GM21526 (cell line): ENCODE data around the gene TMEM238L.
"Not testable (repeated sequence)": the region's sequence is repeated elsewhere in the genome, so short reads cannot be mapped to it uniquely, and the experiment has no call there.

Experiments used
- ATAC-seq: cut with Tn5 transposase; IDR thresholded peaks from one replicate; pipeline ENCODE4 v1.9.1; 2021; ENCODE audit warnings: moderate library complexity; ENCODE audit not compliant: unreplicated experiment, low FRiP score

Gene TMEM238L, protein sequence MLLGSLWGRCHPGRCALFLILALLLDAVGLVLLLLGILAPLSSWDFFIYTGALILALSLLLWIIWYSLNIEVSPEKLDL

DNA sequence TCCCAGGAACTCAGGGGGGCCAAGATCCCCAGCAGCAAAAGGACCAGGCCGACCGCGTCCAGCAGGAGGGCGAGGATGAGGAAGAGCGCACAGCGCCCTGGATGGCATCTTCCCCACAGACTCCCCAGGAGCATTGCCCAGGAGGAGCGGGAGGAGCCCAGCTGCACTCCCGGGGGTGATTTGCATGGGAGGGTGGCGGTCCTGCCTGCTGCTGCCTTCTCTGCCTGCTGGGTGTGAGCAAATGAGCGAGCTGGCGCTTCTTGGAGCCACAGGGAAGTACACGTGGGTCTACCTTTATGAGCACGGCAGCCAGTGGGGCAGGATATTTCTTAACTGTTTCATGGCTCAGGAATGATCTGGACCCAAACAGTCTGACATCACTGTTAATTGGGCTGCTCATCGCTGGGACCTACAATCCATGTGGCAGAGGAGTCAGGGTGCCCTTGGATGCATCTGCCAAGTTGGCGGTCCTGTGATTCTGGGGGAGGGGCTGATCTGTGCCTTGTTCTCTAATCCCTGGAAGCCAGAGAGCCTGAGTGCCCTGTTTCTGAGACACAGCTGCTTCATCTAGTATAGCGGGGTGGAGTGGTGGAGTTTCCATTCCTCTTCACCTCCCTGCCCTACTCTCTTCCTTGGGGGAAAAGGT lies at the start of gene TMEM238L:
Gene TMEM238L, minus strand, starts transcription at position 270 of the 646 bp plus-strand sequence. Its CDS starts 136 bp downstream, at position 134.
- ATAC-seq, result no peak

DNA sequence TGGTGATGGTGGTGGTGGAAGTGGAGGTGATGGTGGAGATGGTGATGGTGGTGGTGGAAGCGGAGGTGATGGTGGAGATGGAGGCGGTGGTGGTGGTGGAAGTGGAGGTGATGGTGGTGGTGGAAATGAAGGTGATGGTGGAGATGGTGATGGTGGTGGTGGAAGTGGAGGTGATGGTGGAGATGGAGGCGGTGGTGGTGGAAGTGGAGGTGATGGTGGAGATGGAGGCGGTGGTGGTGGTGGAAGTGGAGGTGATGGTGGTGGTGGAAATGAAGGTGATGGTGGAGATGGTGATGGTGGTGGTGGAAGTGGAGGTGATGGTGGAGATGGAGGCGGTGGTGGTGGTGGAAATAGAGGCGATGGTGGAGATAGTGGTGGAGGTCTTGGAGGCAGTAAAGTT lies 42.7 kb upstream of the TMEM238L start:
- not testable (repeated sequence) for ATAC-seq

DNA sequence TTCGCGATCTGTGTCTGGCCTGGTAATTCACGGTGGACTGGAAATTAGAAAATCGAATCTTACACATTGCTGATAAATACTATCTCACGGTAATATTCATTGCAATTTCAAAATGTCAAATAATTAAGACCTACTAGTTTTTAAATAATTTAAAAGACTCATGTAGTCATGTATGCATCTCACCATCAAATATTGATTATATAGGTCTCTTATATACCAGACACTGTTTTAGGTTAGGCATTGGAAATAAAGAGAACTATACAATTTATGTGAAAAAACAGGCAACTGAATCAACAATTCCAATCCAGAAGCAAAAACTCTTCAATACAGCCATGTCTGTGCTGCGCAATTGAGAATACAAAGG lies 41.5 kb upstream of the TMEM238L start:
- no peak for ATAC-seq

DNA sequence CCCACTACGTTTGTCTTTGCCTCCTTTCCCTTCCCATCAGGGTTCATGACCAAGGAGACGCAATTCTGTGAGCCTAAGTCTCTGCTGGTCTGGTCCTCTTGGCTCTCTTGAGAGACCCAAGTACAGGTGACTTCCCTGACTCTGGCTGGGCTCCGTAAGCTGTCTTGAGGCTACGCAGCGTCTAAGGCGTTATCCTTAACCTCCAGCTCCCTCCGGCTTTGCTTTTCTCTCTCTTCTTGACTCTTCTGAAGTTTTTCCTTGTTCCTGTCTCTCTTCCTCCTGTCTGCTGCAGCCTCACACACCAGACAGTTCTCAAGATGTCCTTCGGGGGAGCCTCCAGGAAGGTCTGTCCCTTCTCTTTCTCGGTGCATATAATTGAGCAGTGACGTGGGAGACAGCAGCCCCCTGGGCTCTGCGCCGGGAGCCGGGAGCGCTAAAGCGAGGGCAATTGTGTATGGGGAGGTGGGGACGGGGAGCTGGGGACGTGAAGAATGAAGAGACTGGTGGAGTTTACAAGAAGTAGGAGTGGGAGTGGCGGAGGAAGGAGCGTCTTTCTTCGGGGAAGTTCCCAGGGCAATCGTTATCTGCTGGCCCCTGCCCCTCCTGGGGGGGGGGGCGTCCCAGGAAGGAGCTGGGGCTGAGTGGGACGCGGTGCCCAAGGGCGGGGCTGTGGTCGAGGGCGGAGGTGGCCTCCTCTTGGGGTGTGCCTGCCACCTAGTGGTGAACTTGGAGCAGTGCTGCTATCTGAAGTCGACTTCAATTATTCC lies 40.9 kb upstream of the TMEM238L start:
- ATAC-seq, result peak; percentile 91

DNA sequence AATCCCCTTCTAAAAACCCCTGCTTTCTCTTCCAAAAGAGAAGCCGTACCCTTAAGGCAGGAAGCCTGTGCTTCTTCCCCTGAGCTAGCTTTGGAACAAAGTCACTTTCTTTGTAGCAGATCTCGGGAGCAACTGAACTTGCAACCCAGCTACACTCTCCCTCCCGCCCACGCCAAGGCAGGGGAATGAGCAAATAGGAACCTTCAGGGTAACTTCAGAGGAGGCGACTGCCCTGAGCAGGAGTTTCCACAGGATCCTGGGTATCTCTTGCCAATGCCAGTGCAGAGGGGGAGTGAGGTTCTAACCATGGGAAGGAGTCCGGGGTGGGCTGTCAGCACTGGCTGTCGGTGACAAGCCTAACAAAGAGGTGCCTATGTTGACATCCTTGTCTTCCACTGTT lies 39.9 kb upstream of the TMEM238L start:
- no peak for ATAC-seq

DNA sequence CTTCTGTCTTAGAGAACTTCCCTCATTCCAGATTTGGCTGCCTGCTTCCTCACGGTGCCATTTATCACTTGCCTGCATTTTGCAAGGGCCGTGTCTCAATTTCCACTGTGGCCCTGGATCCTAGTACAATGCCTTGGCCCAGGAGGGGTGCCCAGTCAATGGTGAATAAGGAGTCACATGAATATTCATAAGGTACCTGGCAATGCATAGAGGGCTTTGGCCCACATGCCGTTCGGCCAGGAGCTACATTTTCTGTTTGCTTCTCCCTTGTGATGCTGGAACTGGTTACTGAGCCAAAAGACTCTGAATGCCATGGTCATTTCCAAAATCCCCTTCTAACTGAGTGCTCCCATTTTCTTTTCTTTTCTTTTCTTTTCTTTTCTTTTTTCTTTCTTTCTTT lies 38.8 kb upstream of the TMEM238L start:
- no peak for ATAC-seq

DNA sequence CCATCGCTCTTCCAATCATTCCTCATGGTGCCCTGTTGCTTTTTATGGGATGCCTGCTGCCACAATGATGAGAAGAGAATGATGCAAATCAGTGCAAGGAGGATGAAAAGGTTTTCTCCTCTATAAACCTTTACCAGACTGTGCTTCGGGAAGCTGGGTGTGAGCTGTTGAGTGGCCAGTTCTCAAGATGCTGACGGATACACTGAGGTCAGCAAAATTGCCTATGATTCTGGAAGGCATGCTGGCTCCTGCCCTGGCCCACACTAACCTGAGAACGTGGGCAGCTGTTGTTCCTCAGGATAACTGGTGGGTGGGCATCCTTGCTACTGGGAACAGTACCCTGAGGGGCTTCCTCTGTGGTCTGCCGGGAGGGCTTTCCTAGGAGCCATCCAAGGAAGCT lies 34.8 kb upstream of the TMEM238L start:
- ATAC-seq, result no peak

DNA sequence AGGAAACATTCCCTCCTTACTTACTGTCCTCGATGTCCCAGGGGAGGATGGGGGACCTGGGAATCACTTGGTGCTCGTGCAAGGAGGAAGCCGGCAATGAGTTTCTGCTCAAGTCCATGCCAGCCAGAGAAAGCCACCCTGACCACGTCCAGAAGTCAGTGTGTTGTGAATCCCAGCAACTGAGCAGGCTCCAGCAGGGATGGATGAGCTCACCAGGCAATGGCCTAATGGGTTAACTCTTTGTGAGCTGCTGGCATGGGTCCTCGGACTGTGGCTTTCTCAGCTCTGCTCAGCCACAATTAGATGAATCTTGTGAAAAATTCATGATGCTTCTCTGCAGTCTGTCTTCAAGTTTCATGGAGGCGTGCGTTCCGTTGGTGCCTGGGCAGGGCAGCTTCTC lies 34.0 kb upstream of the TMEM238L start, which contains the start of gene PIRT:
Gene PIRT, minus strand, starts transcription at position 167 of the 400 bp plus-strand sequence. CDS start 12,442 bp downstream, outside the sequence.
- no peak for ATAC-seq

DNA sequence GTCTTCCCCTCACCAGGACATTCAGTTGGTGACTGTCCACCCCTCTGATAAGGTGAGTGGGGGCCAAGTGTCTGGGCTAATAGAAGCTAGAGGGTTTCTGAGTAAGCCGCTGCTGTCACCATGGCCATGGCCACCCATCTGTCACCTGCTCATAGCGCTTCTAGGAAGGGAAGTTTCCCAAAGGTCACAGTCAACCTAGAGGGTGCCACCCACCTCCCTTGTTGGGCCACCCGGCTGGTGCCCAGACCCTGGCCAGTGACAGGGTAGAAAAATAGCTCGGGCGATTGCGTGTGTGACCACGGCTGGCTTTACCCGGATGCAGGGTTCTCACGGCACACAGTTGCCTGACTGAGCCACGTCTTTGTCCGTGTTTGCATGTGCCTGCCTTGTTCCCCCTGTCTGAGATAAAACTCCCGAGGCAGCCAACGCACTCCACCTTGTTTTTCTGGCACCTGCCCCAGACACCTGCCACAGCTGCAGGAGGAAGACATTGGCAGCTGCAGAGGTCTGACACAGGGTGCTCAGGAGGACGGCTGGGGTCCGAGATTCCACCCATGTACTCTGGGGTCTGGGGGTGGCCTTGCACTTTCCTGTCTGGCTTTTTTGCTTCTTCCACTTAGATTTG lies 33.2 kb upstream of the TMEM238L start:
- no peak for ATAC-seq

DNA sequence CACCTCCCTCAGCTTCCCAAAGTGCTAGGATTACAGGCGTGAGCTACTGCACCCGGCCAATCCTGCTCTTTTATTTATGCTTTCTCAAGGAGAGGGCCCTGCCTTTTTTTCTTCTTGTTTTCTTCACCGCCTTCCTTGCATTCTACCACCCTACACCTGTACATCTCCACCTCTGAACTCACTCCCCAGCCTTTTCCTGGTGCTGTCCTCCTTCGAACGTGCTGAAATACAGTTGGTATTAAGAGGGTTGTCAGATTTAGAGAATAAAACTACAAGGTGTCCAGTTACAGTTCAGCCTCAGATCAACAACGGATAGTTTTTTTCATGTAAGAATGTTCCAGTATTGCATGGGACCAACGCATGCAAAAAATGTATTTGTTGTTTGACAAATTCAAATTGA lies 32.2 kb upstream of the TMEM238L start:
- ATAC-seq, result no peak

DNA sequence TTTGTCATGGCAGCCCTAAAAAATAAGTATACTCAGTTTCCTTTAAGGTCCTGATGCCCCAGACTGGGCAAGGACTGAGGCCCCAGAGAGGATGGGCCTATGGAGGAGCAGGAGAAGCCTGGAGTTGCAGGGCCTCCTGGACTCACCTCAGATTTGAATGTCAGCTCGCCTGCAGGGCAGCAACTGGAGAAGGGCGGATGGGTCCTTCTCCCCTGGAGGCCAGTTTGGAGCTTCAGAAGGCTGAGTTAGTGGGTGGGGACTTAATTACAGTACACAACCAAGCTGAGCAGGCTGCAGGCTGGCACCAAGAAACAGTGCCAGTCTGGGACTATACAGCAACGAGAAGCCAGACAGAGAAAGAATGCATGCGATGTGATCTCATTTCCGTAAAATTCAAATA lies 27.8 kb upstream of the TMEM238L start:
- no peak for ATAC-seq

DNA sequence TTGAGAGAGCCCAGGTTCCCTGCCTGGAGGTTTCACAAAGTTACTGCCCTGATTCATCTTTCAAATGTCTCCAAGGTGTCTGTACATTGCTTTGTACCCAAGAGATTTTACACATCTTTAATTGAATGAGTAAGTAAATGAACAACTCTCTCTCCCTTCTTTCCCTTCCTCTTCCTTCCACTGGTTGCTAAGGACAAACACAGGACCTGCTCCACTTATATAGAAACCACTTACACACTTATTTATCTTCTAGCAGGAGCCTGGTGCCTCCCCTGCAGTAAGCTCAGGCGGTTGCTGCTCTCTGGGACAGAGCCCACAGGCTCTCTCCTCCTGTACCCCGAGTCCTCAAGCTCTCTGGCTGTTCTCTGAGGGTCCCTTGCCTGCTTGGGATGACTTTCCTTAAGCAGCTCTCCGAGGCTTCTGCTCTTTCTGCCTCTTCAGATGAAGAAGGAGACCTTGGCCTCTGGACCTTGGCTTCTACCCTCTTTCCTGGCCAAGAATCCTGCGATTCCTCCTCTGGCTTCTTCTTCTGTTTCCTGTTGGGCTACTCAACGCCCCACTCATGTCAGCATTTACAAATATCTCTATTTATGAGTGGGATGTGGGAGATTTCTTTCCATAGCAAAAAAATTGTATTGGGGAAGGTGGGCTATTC lies 24.1 kb upstream of the TMEM238L start:
- no peak for ATAC-seq

DNA sequence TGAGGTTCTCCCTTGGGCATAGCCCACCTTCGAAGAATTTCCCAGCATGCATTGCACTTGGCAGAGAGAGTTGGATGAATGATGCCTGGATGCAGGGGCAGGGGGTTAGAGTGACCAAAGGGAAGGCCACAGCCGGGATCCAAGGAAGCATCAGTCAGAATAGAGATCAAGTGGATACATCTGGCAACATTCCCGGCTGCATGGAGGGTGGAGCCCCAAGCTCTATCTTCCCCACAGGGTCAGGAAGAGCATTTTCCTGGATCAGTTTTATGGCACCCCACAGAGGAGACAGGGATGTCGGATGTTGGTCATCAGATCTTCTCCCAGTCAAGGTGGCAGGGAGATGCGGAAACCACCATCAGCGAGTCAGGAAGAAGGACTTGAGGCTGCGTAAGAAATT lies 21.0 kb upstream of the TMEM238L start:
- ATAC-seq, result no peak

DNA sequence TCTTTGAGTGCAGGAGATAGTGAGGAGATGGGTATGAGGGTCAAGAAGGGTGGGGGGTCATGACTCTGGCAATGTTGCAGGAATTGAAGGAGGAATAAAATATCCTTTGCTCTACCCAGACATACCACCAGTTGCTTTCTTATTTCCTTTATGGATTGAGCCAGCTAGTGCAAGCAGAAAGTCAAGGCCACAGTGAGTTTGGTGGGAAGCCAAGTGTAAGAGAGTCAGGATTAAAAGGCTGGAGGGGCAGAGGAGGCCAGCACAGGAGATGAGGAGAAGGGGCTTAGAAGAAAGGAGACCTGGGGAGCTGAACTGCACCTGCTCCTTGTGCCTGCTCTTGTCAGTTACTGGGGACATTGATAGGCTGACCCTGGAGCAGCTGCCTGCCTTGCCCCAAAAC lies 17.9 kb upstream of the TMEM238L start:
- no peak for ATAC-seq

DNA sequence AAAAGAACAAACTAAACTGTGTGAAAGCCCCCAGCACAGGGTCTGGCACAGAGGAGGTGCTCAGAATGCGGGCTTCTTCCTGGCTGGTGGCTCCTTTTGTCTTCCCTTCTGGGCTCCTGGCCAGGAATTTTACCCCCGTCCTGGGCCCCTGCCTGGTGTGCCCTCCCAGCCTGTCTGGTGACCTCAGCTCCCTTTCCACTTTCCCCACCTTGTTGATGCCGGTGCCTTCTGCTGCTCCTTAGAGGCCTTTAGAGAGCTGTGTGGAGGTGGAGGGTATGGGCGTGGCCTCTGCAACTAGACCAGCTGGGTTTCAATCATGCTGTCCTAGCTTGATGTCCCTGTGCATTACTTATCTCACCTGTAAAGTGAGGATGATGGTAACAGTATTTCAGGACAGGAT lies 17.2 kb upstream of the TMEM238L start:
- no peak for ATAC-seq

DNA sequence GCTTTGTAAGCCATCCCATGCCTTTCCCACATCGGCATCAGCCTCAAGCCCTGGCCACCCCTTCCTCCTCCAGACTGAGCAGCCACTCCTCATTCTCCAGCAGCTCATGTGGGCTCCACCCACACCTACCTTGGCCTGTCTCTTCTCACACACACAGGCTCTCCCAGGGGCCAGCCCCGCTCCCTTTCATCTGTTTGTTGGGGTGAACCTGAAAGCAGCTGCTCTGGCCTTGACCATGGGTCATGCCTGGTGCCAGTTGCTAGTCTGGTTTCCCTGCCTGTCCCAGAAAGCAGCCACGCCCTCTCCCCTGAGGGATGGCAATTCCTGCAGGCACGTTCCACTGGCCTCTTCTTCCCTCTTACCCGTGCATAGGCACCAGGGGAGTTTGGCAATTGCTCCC lies 11.4 kb upstream of the TMEM238L start:
- no peak for ATAC-seq

DNA sequence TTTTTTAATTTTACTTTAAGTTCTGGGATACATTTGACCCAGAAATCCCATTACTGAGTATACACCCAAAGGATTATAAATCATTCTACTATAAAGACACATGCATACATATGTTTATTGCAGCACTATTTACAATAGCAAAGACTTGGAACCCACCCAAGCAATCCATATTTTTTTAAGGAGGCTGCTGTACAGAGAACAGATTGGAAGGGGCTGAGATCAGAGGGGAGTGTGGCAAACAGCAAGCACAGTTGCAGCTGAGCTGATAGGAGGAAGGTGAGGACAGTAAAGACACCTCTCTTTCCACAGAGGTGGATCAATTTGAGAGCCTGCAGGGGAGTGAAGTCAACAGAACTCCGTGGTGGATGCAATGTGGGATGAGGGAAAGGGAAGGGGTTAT lies 10.2 kb upstream of the TMEM238L start:
- no peak for ATAC-seq

DNA sequence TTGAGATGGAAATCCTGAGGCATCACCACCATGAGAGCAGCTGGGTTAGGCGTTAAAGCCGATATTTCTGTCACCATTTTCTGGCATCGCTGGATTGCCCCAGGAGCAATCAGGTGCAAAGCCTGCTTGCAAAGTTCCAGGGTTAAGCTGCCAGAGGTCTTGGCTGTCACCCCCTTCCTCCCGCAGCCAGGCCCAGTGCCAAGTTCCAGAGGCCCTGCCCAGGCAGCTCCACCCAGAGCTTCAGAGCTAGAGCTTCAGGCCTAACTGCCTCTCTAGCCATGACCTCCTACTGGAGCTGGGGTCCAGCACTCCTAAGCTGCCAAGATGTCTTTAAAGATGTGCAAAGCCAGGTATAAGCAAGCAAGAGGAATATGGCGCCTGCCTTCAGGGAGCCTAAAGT lies 8.8 kb upstream of the TMEM238L start:
- ATAC-seq, result no peak

DNA sequence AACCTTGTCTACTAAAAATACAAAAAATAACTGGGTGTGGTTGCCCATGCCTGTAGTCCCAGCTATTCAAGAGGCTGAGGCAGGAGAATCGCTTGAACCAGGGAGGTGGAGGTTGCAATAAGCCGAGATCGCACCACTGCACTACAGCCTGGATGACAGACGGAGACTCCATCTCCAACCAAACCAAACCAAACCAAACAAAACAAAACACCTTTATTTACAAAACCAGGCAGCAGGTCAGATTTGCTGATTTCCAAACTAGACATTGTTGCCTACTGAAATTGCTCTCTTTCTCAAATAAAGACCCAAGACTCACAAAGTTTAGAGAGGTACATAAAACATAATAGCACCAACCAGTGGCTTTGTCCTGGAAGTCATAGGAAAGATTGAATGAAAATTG lies 5.7 kb upstream of the TMEM238L start:
- ATAC-seq, result no peak

DNA sequence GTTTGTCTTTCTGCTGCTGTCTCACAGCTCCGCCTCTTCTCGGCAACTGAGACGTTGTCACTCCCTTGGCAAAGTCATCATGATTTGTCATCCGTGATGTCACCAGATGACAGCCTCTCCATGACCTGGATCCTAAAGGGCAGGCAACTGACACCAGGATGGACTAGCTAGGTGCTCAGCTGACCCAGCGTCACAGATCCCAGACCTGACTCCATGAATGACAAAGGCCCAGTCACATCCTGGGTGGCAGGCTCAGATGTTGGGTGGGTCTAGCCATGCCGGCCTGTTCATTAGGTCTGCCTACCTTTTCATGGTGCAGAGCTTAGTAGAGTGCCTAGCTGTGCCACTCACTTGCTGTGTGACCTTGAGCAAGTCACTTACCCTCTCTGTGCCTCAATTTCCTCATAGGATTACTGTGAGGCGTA lies 3.8 kb upstream of the TMEM238L start:
- ATAC-seq, result no peak
